AG09319 (cell line): ENCODE results near the gene TH.

Experiments
- DNase-seq: peaks from one replicate; pipeline ENCODE4 v3.0.0-alpha.2; 2010; ENCODE audit warnings: low read depth; ENCODE audit errors: extremely low read depth
- CTCF ChIP-seq: IDR thresholded peaks from 2 replicates; pipeline ENCODE4 v1.5.1; 2011; ENCODE audit warnings: low read depth, mild to moderate bottlenecking, inconsistent platforms, low read length, moderate library complexity

The TH gene

GRCh38 chr11:2159536-2160413 lies 11.8 kb downstream of the TH start:
- no peak for DNase-seq
- TF ChIP-seq CTCF: no peak

GRCh38 chr11:2158966-2159365 lies 12.6 kb downstream of the TH start:
- DNase-seq: no peak
- no peak for TF ChIP-seq CTCF

- no peak for DNase-seq
- TF ChIP-seq CTCF: no peak
Observed at GRCh38 chr11:2158296-2158737, 13.3 kb downstream of the TH start.

GRCh38 chr11:2157294-2158040 lies 14.1 kb downstream of the TH start:
- DNase-seq: no peak
- TF ChIP-seq CTCF: no peak

GRCh38 chr11:2156416-2157182 lies 15.0 kb downstream of the TH start:
- TF ChIP-seq CTCF: peak; percentile 79
- no peak for DNase-seq

GRCh38 chr11:2155511-2155910 lies 16.1 kb downstream of the TH start:
- TF ChIP-seq CTCF: no peak
- no peak for DNase-seq
